Caco-2 (cell line): Measurements from ENCODE around the gene DCTD. TPM values are rescaled to one million over a fixed set of nuclear protein-coding genes. Genes with fewer than 3 reads are reported as not detected.

ENCODE experiments used
- BruUV-seq: library from RNA; stranded (reverse); fragments of 400-500 nt; replicated peaks from 2 replicates; lab custom pipeline; 2021; lab: Mats Ljungman, UMichigan
- CTCF ChIA-PET: fragments of 300-600 bp; sonication (Branson Sonifier 250); formaldehyde crosslinking; loops from one replicate; lab custom pipeline; 2022; ENCODE audit warnings: antibody characterized with exemption; lab: Charles Lee
- POLR2A ChIA-PET: fragments of 300-600 bp; sonication (Branson Sonifier 250); formaldehyde crosslinking; loops from one replicate; lab custom pipeline; 2022; ENCODE audit warnings: antibody characterized with exemption; lab: Charles Lee
- DNase-seq, 2 experiments: peaks; one replicate each; pipeline versions ENCODE4 v3.0.0 to v3.0.0-alpha.2; 2020 to 2022
- H3K27me3 ChIP-seq: replicated peaks from 2 replicates; pipeline ENCODE4 v1.6.0; 2011; ENCODE audit warnings: low read length; ENCODE audit not compliant: control insufficient read depth, insufficient read depth
- H3K36me3 ChIP-seq: 2 replicates; pipeline ENCODE4 v1.5.1; 2011; ENCODE audit warnings: low read length; ENCODE audit not compliant: control insufficient read depth, insufficient read depth
- H3K4me1 ChIP-seq: fragments of 250-450 bp; sonication (Bioruptor Pico); 2 replicates; pipeline ENCODE4 v1.5.1; 2020; ENCODE audit warnings: mild to moderate bottlenecking
- H3K4me3 ChIP-seq: 2 replicates; pipeline ENCODE4 v1.5.1; 2011; ENCODE audit warnings: low read depth, mild to moderate bottlenecking, control low read depth, low read length
- H3K9me3 ChIP-seq: fragments of 250-450 bp; sonication (Bioruptor Pico); 2 replicates; pipeline ENCODE4 v1.5.1; 2020; ENCODE audit warnings: mild to moderate bottlenecking, moderate library complexity
- H3K27ac Mint-ChIP-seq: one replicate; pipeline ENCODE4 v1.8.0; 2022; ENCODE audit warnings: mixed read lengths; ENCODE audit not compliant: unreplicated experiment
- H3K27me3 Mint-ChIP-seq: one replicate; pipeline ENCODE4 v1.8.0; 2022; ENCODE audit warnings: mixed read lengths; ENCODE audit not compliant: insufficient read depth, unreplicated experiment
- H3K36me3 Mint-ChIP-seq: one replicate; pipeline ENCODE4 v1.8.0; 2022; ENCODE audit warnings: mild to moderate bottlenecking, mixed read lengths; ENCODE audit not compliant: insufficient read depth, unreplicated experiment
- H3K4me1 Mint-ChIP-seq: one replicate; pipeline ENCODE4 v1.8.0; 2022; ENCODE audit warnings: low read depth, mixed read lengths; ENCODE audit not compliant: unreplicated experiment
- H3K4me3 Mint-ChIP-seq: one replicate; pipeline ENCODE4 v1.8.0; 2022; ENCODE audit warnings: mild to moderate bottlenecking, moderate library complexity, mixed read lengths; ENCODE audit not compliant: unreplicated experiment
- H3K9me3 Mint-ChIP-seq: one replicate; pipeline ENCODE4 v1.8.0; 2022; ENCODE audit warnings: mixed read lengths; ENCODE audit not compliant: unreplicated experiment
- intact Hi-C: fragments of 100-400 bp; cut with micrococcal nuclease; formaldehyde crosslinking; loops from one replicate; pipeline ENCODE4 v1.10.0; 2022; ENCODE audit not compliant: unreplicated experiment
- total RNA-seq: library from RNA; stranded (reverse); gene quantifications from 2 replicates; pipeline ENCODE4 v1.2.3, GENCODE V29; 2022
- TF ChIP-seq, protein P1 (sequence below), 2 experiments: fragments of 200-600 bp in 1 of 2; IDR thresholded peaks; 1 replicate in 1 of 2; 2 replicates in 1 of 2; pipeline versions ENCODE4 v1.5.1 to v1.8.0; 2011 to 2022; ENCODE audit warnings: antibody characterized with exemption in 1 of 2, control low read depth in 1 of 2, inconsistent platforms in 1 of 2, low read depth in 1 of 2, low read length in 1 of 2, mild to moderate bottlenecking in 1 of 2, moderate library complexity in 1 of 2; ENCODE audit not compliant: insufficient read depth in 1 of 2, severe bottlenecking in 1 of 2, unreplicated experiment in 1 of 2

DCTD gene
- total RNA-seq, 1 experiment from 2014 or later: 79.0 TPM

DNA sequence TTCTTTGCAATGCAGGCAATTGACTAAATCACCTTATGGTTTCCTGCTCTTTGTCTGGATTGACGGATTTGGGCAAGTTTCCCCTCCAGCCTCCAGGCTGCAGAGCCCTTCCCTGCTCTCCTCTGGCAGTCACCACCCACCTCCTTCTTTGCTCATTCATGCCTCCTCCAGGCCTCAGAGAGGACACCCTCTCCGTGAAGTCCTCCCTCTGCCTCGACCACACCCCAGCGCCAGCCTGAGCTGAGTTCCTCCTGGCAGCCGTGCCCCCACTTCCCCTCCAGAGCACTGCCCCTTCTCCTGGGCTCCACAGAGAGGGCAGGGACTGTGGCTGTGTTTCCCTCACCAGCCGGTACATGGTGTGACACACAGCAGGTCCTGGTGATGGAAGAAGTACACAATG lies 53.7 kb downstream of the DCTD start:
- BruUV-seq: no TSS peak
- no peaks in the 10 kb centered on the region for H3K27me3 ChIP-seq
- H3K27ac Mint-ChIP-seq: no peak overlapping the region

DNA sequence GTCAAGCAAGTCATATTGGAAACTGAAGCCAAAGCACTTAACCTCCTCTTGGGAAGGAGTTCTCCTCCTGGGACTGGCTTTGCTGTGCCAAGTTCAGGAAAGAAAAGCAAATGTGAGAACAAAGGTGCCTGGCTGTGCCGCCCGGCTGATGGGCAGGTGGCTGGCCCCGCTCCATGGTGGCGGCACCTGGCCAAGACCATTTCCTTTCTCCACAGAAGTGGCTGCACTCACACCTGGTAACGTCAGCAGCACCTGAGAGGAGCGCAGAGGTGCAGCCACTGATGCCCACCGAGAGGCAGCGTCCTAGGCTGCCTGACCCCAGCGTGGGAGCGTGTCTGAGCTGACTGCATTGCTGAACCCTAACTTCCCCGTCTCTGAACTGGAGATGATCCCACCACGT lies 54.3 kb downstream of the DCTD start:
- Mint-ChIP-seq H3K27ac (no peak overlapping the region), H3K4me1 (no peaks in the 10 kb centered on the region), H3K27me3 (peaks cover 3% of the 10 kb centered on the region), H3K9me3 (no peaks in the 10 kb centered on the region), H3K36me3 (no peaks in the 10 kb centered on the region), H3K4me3 (no peak overlapping the region)
- Histone ChIP-seq H3K4me1 (no peaks in the 10 kb centered on the region), H3K9me3 (no peaks in the 10 kb centered on the region), H3K4me3 (no peak overlapping the region), H3K27me3 (no peaks in the 10 kb centered on the region), H3K36me3 (no peaks in the 10 kb centered on the region)
- DNase-seq: no peak
- intact Hi-C loops: loop anchor here (2.0 kb wide), 1 partner anchor 62 kb away; no protein-coding TSS in a partner anchor
- BruUV-seq: no TSS peak
- POLR2A ChIA-PET: no interaction called here
- TF ChIP-seq, protein P1, sequence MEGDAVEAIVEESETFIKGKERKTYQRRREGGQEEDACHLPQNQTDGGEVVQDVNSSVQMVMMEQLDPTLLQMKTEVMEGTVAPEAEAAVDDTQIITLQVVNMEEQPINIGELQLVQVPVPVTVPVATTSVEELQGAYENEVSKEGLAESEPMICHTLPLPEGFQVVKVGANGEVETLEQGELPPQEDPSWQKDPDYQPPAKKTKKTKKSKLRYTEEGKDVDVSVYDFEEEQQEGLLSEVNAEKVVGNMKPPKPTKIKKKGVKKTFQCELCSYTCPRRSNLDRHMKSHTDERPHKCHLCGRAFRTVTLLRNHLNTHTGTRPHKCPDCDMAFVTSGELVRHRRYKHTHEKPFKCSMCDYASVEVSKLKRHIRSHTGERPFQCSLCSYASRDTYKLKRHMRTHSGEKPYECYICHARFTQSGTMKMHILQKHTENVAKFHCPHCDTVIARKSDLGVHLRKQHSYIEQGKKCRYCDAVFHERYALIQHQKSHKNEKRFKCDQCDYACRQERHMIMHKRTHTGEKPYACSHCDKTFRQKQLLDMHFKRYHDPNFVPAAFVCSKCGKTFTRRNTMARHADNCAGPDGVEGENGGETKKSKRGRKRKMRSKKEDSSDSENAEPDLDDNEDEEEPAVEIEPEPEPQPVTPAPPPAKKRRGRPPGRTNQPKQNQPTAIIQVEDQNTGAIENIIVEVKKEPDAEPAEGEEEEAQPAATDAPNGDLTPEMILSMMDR (IDR thresholded peaks at IDR 0.05; ENCODE audit: insufficient read depth in 1 of 2, low read depth in 1 of 2, low read length in 1 of 2, severe bottlenecking in 1 of 2, unreplicated experiment in 1 of 2): no peak
- CTCF ChIA-PET: no interaction called here

More for the DNA sequence above, 53.7 kb downstream of the DCTD start:
- Histone ChIP-seq H3K36me3 (no peaks in the 10 kb centered on the region), H3K4me1 (no peaks in the 10 kb centered on the region), H3K4me3 (no peak overlapping the region), H3K9me3 (no peaks in the 10 kb centered on the region)
- ChIA-PET CTCF (no interaction called here), POLR2A (no interaction called here)
- TF ChIP-seq, protein P1 (IDR thresholded peaks at IDR 0.05; ENCODE audit: insufficient read depth in 1 of 2, low read depth in 1 of 2, low read length in 1 of 2, severe bottlenecking in 1 of 2, unreplicated experiment in 1 of 2): no peak
- no peaks in the 10 kb centered on the region for H3K36me3 Mint-ChIP-seq
- DNase-seq: no peak
- intact Hi-C loops: loop anchor here (2.0 kb wide), 1 partner anchor 61 kb away; no protein-coding TSS in a partner anchor
- H3K27me3 Mint-ChIP-seq: peaks cover 3% of the 10 kb centered on the region
- H3K4me1 Mint-ChIP-seq: no peaks in the 10 kb centered on the region
- H3K4me3 Mint-ChIP-seq: no peak overlapping the region
- no peaks in the 10 kb centered on the region for H3K9me3 Mint-ChIP-seq

DNA sequence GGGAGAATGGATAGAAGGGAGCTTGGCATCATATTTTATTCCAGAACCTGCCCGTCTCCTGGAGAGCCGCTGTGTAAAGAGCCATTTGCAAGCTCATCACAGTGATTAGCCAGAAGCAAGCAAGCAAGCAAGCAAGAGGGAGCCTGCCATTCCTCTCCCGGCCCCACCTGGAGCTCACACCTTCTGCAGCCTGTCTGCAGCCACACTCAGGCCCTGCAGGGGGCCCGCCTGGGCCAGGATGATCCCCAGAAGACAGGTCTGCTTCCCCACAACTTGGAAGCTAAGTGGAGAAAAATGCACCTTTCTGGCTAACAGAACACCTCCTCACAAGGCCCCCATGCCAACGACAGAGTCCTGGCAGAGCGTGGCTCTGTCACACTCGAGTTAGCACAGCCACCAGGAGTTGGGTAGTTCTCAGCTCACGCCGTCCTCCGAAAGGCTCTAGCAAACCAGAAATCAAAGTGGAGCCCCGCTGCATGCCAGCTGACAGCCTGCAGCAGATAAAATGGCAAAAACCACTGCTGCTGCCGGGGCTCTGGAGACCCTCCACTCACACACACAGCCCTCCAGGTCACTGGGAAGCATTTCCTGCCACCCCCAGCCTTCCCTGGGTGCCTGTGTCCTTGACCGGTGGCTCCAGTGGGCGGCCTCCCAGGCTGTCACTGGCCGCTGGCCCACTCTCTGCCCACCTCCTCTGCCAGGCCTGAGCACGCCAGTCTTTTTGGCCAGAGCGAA lies 54.9 kb downstream of the DCTD start:
- TF ChIP-seq, protein P1 (IDR thresholded peaks at IDR 0.05; ENCODE audit: insufficient read depth in 1 of 2, low read depth in 1 of 2, low read length in 1 of 2, severe bottlenecking in 1 of 2, unreplicated experiment in 1 of 2): peak; percentile 22 to 45
- Histone ChIP-seq H3K4me1 (no peaks in the 10 kb centered on the region), H3K4me3 (no peak overlapping the region), H3K27me3 (no peaks in the 10 kb centered on the region), H3K36me3 (no peaks in the 10 kb centered on the region), H3K9me3 (no peaks in the 10 kb centered on the region)
- Mint-ChIP-seq H3K36me3 (no peaks in the 10 kb centered on the region), H3K27me3 (peaks cover 3% of the 10 kb centered on the region), H3K9me3 (no peaks in the 10 kb centered on the region), H3K4me1 (no peaks in the 10 kb centered on the region), H3K27ac (no peak overlapping the region), H3K4me3 (no peak overlapping the region)
- peak in 1 of 2 experiments; percentile 34 for DNase-seq
- intact Hi-C loops: loop anchor here (2.0 kb wide), 1 partner anchor 62 kb away; no protein-coding TSS in a partner anchor
- BruUV-seq: no TSS peak
- CTCF ChIA-PET: interaction anchor here (1.1 kb wide), 1 partner anchor 63 kb away, joined by 4 read pairs; no protein-coding TSS in a partner anchor
- POLR2A ChIA-PET: interaction anchor here (0.6 kb wide), 1 partner anchor 16 kb away, joined by 3 read pairs; no protein-coding TSS in a partner anchor
